NCI-H345 (cell line): Measurements from ENCODE around the gene AKR7A2.
A peak's percentile ranks its signal among the peaks of the same experiment; 100 is the strongest.

Experiments
- DNase-seq: peaks from one replicate; lab custom pipeline; 2025; lab: John Stamatoyannopoulos, UW

AKR7A2 gene

GRCh38 chr1:19325958-19326747, 14.2 kb upstream of the AKR7A2 start:
- no peak for DNase-seq

GRCh38 chr1:19325368-19325957, 13.5 kb upstream of the AKR7A2 start:
- DNase-seq, result no peak

- no peak for DNase-seq
Observed at GRCh38 chr1:19324665-19324990, 12.7 kb upstream of the AKR7A2 start.

- no peak for DNase-seq
Observed at GRCh38 chr1:19323987-19324664, 12.2 kb upstream of the AKR7A2 start.

- no peak for DNase-seq
Observed at GRCh38 chr1:19322481-19322880, 10.5 kb upstream of the AKR7A2 start.

GRCh38 chr1:19321071-19321470, 9.1 kb upstream of the AKR7A2 start:
- DNase-seq, result no peak

GRCh38 chr1:19319196-19319595, 7.3 kb upstream of the AKR7A2 start:
- no peak for DNase-seq

- no peak for DNase-seq
Observed at GRCh38 chr1:19317126-19317910, 5.4 kb upstream of the AKR7A2 start.

- DNase-seq, result no peak
Observed at GRCh38 chr1:19315378-19316198, 3.6 kb upstream of the AKR7A2 start.

GRCh38 chr1:19313961-19314882, 2.3 kb upstream of the AKR7A2 start:
- no peak for DNase-seq

- no peak for DNase-seq
Observed at GRCh38 chr1:19313636-19313959, 1.7 kb upstream of the AKR7A2 start.

GRCh38 chr1:19312782-19313635, 1.1 kb upstream of the AKR7A2 start:
- DNase-seq, result no peak

- DNase-seq, result peak; percentile 37
Observed at GRCh38 chr1:19311503-19311930, 427 bp downstream of the AKR7A2 start.

- DNase-seq, result peak; percentile 37
Observed at GRCh38 chr1:19310720-19311502, 1.0 kb downstream of the AKR7A2 start.

GRCh38 chr1:19310061-19310460, 1.9 kb downstream of the AKR7A2 start:
- no peak for DNase-seq

- no peak for DNase-seq
Observed at GRCh38 chr1:19309123-19309813, 2.7 kb downstream of the AKR7A2 start.

- no peak for DNase-seq
Observed at GRCh38 chr1:19308509-19308907, 3.4 kb downstream of the AKR7A2 start.

GRCh38 chr1:19307794-19308508, 4.0 kb downstream of the AKR7A2 start:
- DNase-seq, result no peak
